Amygdala (tissue), 56 donors: ENCODE results near the gene TNFAIP8.
"Not testable (repeated sequence)": the region's sequence is repeated elsewhere in the genome, so short reads cannot be mapped to it uniquely, and the experiment has no call there.

Experiments
- DNase-seq, 56 donors: peaks; one replicate each; lab custom pipeline; 2025; lab: John Stamatoyannopoulos, UW

The TNFAIP8 gene

DNA sequence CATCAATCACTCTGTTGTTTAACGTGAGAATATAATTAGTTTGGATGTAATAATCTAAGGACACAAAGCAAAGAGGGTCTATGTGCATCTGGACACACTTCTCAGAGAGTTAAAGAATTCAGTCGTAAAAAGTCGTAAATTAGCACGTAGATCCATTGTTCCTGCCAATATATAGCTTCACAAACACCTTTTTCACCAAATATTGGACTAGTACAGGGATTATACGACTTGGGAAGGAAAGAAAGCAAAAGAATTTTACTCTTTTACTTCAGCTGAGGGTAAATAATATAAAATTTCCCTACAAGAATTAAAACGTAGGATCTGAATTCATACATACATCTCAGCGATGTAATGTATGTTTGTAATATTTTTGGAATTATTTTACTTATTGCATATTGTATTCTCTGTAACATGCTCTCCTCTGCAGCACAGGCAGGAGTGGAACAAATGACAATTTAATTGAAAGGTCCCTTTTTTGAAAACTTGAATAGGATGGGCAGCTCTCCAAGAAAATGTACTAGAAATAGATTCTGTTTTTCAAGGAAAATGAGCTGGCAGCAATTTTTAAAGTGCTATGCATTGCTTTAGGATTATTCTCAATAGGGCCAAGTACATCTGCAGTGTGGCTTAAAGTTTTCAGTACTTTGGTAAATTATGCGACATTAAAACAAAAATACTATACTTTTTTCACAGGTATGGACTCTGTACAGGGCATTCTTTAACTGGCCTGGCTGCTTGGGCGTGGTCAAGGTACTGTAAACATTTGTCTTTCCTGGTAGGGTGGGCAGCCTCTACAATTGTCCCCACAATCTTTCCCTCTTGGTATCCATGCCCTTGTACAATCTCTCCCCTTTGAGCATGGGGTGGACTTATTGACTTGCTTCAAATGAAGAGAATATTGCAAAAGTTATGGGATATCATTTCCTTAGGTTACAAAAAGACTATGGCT is 56.7 kb downstream of the TNFAIP8 start:
- no peak for DNase-seq

DNA sequence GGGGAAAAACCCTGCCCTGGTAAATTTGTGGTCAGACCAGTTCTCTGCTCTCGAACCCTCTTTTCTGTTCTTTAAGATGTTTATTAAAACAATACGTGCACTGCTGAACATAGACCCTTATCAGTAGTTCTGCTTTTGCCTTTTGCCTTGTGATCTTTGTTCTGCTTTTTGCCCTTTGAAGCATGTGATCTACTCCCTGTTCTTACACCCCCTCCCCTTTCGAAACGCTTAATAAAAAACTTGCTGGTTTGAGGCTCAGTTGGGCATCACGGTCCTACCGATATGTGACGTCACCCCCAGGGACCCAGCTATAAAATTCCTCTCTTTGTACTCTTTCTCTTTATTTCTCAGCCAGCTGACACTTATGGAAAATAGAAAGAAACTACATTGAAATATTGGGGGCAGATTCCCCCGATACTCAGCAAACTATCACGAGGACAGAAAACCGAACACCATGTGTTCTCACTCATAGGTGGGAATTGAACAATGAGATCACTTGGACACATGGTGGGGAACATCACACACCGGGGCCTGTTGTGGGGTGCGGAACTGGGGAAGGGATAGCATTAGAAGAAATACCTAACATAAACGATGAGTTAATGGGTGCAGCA is 58.4 kb downstream of the TNFAIP8 start:
- not testable (repeated sequence) for DNase-seq

DNA sequence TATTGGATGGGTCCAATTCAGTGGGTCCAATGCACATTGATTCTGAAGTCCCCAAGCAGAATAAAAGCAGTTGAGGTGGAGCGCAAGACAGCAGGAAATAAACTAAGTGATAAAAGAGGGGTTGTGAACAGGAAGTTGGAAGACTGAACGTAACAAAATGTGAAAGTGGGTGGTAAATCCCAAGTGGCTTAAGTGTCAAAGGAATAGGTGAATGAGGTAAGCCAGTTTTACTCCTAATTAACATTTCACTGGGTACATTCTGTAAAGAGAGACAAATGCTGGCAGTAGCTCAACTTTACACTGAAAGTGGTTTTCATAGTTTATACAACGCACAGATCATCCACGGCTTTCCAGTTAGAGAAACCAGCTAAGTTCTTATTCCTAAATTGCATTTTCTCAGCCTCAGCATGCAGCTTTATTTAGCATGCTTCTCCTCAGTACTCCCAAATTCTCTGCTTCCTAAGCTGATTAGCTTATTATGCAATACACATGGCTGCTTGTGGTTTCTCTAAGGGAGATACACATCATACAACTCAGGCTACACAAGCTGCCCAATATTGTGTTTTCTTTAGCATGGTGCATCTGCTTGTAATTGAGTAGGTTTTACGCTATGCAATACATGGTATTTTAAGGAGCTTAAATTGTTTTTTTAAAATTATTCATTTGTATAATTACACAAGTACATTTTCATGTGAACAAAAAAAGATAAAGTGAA is 62.2 kb downstream of the TNFAIP8 start:
- DNase-seq = no peak

DNA sequence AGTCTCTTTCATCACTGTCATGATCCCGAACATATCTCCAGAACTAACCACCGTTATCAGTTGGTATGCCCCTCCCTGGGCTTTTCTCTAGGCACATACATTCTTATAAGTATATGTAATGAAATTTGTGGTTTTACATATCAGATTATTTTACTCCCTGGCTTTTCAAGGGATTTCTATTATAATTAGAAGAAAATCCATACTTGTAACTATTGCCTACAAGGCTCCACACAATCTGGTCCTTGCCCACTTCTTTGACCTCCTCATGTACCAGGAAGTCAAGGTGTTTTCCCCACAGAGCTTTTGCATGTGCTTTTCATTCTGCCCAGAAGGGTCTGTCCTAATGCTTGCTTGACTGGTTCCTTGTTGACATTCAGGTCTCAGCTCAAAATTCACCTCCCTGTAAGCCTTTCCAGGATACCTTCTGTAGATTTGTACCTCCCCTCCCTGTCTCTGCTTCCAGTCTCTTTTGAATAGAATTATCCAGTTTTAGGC is 62.8 kb downstream of the TNFAIP8 start:
- DNase-seq = no peak

DNA sequence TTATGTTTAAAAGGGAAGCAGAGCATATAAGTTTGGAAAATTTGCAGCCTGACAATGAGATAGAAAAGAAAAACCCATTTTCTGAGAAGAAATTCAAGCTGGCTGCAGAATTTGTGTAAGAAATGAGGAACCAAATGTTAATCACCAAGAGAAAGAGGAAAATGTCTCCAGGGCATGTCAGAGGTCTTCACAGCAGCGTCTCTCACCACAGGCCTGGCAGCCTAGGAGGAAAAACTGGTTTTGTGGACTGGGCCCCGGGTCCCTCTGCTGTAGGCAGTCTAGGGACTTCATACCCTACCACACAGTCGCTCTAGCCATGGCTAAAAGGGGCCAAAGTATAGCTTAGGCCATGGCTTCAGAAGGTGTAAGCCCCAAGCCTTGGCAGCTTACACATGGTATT is 64.3 kb downstream of the TNFAIP8 start:
- DNase-seq = no peak

DNA sequence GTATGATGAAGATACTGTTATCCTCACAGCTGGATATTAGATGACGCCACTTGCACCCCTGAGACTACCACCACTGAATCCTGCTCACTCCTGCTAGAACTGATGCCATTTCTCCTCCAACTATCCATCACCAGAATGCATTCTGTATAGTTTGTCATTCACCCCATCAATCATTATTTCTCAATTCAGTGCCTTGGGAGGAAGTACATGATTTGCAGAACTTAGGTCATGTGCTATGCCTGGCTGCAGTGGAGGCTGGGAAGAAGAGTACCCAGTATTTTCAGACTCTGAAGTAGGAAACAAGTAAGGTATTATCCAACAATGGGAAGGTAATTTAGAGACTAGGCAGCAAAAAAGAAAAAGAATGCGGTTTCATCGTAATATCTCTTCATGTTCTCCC is 70.2 kb downstream of the TNFAIP8 start:
- DNase-seq = no peak

DNA sequence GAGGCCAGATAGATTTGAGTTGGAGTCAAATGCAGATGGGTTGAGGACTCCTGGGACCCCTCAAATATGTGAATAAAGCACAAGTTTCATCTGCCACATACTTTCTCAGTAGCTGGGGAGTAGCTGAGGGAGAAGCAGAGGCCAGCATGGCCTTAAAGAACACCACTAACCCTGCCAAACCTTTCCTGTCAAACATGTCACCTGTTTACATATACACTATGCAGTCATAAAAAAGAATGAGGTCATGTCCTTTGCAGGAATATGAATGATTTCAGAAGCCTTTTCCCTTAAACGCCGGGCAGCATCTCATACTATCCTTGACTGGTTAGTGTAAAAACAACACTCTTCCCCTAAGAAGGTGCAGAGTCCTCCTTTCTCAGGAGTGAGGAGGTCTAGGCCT is 71.2 kb downstream of the TNFAIP8 start:
- DNase-seq = no peak

DNA sequence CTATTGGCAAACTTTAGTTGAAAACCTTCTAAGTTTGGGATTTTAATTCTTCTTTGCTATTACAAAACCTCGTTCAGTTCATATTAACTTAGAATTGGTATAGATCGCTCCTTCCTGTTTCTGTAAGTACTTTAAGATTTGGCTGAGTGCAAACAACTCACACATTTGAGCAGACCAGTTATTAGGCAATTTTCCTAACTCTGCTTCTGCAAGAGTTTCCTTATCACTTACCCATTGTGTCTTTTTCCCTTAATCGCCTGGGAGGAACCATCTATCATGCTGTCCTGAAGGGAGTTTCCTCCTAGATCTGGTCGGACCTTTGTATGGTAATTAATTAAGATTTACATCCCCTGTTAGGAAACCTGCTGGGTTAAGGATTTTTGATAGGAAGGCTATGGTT is 71.8 kb downstream of the TNFAIP8 start:
- DNase-seq = not testable (repeated sequence)

DNA sequence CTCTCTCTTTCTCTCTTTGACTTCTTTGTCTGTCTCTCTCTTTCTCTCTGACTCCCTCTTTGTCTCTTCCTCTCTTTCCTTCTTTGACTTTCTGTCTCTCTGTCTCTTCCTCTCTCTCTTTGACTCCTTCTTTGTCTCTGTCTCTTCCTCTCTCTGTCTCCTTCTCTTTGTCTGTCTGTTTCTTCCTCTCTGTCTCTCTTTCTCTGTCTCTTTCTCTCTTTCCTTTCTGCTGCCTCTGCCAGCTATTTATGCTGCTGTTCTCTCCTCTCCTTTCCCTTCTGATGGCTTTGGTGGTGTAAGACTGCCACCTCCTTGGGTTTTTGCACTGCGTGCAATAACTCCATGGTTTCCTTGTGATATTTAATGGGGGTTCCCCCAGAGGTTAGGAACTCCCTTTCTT is 72.3 kb downstream of the TNFAIP8 start:
- DNase-seq = not testable (repeated sequence)

DNA sequence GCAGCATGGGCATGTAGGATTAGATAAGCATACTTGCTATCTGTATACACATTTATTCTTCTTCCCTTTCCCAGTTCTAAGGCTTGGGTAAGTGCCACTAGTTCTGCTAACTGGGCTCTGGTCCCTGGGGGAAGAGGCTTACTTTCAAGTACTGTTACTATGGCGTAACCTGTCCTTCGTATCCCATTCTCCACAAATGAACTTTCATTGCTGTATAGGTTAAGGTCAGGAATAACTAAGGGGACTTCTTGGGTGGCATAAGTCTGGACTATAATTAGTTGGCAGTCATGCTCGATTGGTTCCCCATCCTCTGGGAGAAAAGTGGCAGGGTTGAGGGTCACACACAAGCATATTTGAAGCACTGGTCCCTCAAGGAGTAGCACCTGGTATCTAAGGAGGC is 72.8 kb downstream of the TNFAIP8 start:
- not testable (repeated sequence) for DNase-seq

DNA sequence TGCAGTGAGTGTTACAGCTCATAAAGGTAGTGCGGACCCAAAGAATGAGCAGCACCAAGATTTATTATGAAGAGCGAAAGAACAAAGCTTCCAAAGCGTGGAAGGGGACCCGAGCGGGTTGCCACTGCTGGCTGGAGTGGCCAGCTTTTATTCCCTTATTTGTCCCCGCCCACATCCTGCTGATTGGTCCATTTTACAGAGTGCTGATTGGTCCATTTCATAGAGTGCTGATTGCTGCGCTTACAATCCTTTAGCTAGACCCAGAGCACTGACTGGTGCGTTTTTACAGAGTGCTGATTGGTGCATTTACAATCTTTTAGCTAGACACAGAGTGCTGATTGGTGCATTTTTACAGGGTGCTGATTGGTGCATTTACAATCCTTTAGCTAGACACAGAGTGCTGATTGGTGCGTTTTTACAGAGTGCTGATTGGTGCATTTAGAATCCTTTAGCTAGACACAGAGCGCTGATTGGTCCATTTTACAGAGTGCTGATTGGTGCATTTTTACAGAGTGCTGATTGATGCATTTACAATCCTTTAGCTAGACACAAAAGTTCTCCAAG is 76.9 kb downstream of the TNFAIP8 start:
- not testable (repeated sequence) for DNase-seq

DNA sequence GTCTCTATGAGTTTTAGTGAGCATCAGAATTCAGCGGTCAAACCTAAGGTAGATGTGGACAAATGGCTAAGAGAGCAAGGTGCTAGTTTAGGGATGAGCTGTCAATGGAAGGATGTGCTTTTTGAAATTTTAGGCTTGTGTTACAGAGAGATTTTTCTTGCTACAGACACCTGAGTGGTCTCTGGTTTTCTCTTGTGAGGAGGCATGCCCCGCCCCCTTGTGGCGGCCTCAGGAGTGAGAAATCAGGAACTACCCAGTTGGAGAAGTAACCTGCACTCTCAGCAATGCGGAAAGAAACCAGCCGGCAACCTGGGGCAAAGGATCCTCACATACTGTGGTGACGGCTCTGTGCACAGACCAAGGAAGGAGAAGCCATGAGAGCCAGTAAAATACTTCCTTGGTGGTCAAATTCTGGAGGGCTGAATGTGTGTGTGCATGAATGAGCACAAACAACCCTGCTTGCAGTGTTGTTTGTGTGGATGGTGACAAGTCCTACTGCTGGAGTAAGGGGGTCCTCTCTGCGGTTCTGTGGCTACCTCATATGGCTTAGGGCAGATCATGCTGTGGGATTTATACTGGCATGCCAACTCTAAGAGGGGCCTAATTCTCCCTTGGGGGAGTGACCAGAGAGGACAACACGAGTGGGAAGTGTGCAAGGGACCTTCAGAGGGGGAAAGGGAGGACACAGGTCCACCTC is 79.8 kb downstream of the TNFAIP8 start:
- peak in 10 of 56 donors; percentile 1 to 55 (median 15) for DNase-seq

DNA sequence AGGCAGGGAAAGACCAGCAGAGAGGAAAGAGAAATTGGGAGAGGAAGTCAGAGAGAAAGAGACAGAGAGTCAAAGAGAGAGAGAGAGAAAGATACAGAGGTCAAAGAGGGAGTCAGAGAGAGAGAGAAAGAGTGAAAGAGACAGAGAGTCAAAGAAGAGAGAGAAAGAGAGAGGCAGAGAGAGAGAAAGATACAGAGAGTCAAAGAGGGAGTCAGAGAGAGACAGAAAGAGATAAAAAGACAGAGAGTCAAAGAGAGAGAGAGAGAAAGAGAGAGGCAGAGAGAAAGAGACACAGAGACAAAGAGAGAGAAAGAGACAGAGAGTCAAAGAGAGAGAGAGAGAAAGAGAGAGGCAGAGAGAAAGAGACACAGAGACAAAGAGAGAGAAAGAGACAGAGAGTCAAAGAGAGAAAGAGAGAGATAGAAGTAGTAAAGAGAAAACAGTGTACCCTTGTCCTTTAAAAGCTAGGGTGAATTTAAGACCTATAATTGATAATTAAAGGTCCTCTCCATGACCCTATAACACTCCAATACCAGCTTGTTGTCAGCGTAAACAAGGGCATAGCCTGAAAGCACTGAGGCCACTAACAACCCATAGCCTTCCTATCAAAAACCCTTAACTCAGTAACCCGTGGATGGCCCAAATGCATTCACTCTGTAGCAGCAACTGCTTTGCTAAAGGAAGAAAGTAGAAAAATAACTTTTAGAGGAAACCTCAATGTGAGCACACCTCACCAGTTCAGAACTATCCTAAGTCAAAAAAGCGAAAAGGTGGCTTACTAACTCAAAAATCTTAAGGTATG is 82.2 kb downstream of the TNFAIP8 start:
- not testable (repeated sequence) for DNase-seq

DNA sequence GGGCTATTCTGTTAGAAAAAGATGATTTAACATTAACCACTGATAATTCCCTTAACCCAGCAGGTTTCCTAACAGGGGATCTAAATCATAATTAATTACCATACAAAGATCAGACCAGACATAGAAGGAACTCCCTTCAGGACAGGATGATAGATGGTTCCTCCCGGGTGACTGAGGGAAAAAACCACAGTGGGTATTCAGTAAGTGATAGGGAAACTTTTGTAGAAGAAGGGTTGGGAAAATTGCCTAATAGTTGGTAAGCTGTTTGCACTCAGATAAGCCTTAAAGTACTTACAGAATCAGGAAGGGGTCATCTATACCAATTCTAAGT is 82.7 kb downstream of the TNFAIP8 start:
- not testable (repeated sequence) for DNase-seq

DNA sequence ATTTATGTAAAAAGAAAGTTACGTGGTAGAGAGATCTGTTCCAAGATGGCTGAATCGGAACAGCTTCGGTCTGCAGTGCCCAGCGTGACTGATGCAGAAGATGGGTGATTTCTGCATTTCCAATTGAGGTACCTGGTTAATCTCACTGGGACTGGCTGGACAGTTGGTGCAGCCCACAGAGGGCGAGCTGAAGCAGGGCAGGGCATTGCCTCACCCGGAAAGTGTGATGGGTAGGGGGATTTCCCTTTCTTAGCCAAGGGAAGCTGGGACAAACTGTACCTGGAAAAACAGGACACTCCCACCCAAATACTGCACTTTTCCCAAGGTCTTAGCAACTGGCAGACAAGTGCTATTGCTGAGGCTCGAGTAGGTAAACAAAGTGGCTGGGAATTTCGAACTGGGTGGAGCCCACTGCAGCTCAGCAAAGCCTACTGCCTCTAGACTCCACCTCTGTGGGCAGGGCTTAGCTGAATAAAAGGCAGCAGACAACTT is 83.4 kb downstream of the TNFAIP8 start:
- no peak for DNase-seq

DNA sequence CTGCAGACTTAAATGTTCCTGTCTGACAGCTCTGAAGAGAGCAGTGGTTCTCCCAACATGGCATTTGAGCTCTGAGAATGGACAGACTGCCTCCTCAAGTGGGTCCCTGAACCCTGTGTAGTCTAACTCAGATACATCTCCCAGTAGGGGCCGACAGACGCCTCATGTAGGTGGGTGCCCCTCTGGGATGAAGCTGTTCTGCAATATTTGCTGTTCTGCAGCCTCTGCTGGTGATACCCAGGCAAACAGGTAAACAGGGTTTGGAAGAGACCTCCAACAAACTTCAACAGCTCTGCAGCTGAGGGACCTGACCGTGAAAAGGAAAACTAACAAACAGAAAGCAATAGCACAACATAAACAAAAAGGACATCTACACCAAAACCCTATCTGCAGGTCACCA is 83.8 kb downstream of the TNFAIP8 start:
- DNase-seq = not testable (repeated sequence)

DNA sequence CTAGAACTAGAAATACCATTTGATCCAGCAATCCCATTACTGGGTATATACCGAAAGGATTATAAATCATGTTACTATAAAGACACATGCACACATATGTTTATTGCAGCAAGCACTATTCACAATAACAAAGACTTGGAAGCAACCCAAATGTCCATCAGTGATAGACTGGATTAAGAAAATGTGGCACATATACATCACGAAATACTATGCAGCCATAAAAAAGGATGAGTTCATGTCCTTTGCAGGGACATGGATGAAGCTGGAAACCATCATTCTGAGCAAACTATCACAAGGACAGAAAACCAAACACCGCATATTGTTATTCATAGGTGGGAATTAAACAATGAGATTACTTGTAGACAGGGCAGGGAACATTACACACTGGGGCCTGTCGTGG is 88.8 kb downstream of the TNFAIP8 start:
- not testable (repeated sequence) for DNase-seq

DNA sequence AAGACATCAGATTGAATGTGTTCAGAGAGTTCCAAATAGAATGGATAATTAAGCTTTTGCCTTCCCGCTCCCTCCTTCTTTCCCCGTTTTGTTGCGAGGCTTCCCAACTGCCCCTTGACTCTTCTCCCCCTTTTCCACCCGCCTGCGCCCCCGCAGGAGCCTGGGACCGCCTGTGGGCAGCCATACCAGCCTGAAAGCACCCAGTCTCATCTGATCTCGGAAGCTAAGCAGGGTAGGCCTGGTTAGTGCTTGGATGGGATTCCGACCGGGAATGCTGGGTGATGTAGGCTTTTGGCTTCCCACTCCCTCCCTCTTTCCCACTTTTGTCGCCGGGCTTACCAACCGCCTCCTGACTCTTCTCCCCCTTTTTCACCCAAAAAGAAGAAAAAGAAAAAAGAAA is 89.7 kb downstream of the TNFAIP8 start:
- no peak for DNase-seq
